ENCODE measurements around the gene RPP14.
"Not testable (repeated sequence)": the region's sequence is repeated elsewhere in the genome, so short reads cannot be mapped to it uniquely, and the experiment has no call there.

The RPP14 gene

DNA sequence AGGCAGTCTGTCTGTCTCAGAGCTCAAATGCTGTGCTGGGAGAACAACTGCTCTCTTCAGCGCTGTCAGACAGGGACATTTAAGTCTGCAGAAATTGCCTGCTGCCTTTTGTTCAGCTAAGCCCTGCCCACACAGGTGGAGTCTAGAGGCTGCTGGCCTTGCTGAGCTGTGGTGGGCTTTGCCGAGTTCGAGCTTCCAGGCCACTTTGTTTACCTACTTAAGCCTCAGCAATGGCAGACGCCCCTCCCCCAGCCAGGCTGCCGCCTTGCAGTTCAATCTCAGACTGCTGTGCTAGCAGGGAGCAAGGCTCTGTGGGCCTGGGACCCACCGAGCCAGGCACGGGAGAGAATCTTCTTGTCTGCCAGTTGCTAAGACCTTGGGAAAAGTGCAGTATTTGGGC is 25.0 kb upstream of the RPP14 start:
- no peak overlapping the region for H3K4me3 ChIP-seq (ENCODE audit: control insufficient read depth, low read depth, low read length)
- TF ChIP-seq, protein P1, sequence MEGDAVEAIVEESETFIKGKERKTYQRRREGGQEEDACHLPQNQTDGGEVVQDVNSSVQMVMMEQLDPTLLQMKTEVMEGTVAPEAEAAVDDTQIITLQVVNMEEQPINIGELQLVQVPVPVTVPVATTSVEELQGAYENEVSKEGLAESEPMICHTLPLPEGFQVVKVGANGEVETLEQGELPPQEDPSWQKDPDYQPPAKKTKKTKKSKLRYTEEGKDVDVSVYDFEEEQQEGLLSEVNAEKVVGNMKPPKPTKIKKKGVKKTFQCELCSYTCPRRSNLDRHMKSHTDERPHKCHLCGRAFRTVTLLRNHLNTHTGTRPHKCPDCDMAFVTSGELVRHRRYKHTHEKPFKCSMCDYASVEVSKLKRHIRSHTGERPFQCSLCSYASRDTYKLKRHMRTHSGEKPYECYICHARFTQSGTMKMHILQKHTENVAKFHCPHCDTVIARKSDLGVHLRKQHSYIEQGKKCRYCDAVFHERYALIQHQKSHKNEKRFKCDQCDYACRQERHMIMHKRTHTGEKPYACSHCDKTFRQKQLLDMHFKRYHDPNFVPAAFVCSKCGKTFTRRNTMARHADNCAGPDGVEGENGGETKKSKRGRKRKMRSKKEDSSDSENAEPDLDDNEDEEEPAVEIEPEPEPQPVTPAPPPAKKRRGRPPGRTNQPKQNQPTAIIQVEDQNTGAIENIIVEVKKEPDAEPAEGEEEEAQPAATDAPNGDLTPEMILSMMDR (conservative IDR thresholded peaks at IDR 0.05; ENCODE audit: control insufficient read depth, insufficient read depth, low read depth, low read length), result no peak
- no peak for DNase-seq (ENCODE audit: low read depth)

DNA sequence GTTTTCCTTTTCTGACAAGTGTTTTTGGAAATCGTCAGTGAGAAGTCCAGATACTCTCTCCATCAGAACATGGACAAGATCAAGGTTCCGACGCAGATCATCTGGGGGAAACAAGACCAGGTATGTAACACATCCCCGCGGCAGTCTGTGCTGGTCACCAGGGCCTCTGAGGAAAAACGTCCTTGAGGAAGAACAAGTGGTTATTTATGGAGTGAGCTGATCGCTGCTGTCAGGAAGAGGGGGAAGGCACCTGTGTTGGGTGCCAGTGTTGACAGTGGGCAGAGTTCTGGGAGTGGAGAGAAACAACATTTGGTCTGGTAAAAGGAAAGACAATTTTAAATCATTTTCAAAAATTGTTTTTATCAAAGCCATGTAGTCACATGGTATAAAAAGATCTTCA is 20.7 kb upstream of the RPP14 start:
- no peak overlapping the region for H3K4me3 ChIP-seq (ENCODE audit: control insufficient read depth, low read depth, low read length)
- TF ChIP-seq, protein P1 (conservative IDR thresholded peaks at IDR 0.05; ENCODE audit: control insufficient read depth, insufficient read depth, low read depth, low read length), result no peak
- no peak for DNase-seq (ENCODE audit: low read depth)

DNA sequence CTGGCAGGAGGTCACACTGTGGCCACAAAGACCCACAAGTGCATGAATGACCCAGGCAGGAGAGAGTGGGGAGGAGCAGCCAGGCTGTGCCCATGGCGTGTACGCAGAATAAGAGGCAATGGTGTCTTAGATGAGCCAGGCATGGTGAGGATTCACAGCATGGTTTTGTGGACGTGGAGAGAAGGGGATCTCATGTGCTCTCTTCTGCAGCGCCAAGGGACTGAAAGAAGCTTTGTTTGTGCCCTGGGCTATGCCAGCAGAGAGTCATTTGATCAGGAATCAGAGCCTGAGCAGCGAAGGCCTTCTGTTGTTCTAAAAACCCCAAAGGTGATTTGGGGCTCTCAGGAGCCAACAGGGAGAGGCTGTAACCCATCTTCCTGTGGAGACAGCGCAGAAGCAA is 18.7 kb upstream of the RPP14 start:
- DNase-seq (ENCODE audit: low read depth), result no peak
- no peak overlapping the region for H3K4me3 ChIP-seq (ENCODE audit: control insufficient read depth, low read depth, low read length)
- TF ChIP-seq, protein P1 (conservative IDR thresholded peaks at IDR 0.05; ENCODE audit: control insufficient read depth, insufficient read depth, low read depth, low read length), result no peak

DNA sequence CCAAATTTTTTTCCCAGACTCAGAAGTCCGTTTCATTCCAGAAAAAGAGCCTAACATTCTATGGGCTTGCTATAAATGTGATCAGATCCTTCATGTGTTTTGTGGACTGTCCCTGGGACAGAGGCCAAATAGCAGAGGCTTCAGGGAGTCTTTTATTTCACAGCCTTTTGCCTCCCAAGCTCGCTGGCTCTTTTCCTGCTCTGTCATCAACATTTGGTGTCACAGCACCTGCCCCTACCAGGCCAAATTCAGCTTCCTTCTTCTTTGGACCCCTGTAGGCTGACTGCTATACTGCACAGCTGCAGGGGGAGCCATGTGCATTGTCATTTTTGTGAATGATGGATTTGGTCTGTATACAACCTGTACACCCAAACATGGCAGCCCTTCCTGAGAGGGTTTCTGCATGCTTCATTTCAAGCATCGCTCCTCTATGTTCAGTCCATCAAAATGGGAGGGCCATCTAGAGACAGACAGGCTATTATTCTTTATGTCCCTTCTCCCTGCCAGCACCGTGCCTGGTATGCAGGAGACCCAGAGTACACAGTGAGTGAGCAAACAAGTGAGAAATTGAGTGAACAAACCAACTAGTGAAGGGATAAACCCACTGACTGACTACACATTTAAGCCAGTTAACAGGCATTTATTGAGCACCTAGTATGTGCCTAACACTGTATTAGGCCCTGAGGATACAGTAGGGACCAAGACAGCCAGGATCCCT is 17.9 kb upstream of the RPP14 start:
- DNase-seq (ENCODE audit: low read depth), result no peak
- H3K4me3 ChIP-seq (ENCODE audit: control insufficient read depth, low read depth, low read length), result no peak overlapping the region
- TF ChIP-seq, protein P1 (conservative IDR thresholded peaks at IDR 0.05; ENCODE audit: control insufficient read depth, insufficient read depth, low read depth, low read length), result no peak

DNA sequence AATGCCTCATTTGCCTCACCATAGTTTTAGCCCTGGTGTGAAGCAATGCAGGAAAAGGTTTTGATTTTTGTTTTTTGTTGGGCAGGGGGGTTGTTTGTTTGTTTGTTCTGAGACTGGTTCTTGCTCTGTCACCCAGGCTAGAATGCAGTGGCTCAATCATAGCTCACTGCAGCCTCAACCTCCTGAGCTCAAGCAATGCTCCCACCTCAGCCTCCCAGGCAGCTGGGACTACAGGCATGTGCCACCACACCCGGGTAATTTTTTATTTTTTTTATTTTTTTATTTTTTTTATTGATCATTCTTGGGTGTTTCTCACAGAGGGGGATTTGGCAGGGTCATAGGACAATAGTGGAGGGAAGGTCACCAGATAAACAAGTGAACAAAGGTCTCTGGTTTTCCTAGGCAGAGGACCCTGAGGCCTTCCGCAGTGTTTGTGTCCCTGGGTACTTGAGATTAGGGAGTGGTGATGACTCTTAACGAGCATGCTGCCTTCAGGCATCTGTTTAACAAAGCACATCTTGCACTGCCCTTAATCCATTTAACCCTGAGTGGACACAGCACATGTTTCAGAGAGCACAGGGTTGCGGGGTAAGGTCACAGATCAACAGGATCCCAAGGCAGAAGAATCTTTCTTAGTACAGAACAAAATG is 17.0 kb upstream of the RPP14 start:
- DNase-seq (ENCODE audit: low read depth); H3K4me3 ChIP-seq (ENCODE audit: control insufficient read depth, low read depth, low read length): not testable (repeated sequence)

DNA sequence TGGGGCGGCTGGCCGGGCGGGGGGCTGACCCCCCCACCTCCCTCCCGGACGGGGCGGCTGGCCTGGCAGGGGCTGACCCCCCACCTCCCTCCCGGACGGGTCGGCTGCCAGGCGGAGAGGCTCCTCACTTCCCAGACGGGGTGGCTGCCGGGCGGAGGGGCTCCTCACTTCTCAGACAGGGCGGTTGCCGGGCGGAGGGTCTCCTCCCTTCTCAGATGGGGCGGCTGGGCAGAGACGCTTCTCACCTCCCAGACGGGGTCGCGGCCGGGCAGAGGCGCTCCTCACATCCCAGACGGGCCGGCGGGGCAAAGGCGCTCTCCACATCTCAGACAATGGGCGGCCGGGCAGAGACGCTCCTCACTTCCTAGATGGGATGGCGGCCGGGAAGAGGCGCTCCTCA is 15.6 kb upstream of the RPP14 start:
- H3K4me3 ChIP-seq (ENCODE audit: control insufficient read depth, low read depth, low read length); DNase-seq (ENCODE audit: low read depth): not testable (repeated sequence)

DNA sequence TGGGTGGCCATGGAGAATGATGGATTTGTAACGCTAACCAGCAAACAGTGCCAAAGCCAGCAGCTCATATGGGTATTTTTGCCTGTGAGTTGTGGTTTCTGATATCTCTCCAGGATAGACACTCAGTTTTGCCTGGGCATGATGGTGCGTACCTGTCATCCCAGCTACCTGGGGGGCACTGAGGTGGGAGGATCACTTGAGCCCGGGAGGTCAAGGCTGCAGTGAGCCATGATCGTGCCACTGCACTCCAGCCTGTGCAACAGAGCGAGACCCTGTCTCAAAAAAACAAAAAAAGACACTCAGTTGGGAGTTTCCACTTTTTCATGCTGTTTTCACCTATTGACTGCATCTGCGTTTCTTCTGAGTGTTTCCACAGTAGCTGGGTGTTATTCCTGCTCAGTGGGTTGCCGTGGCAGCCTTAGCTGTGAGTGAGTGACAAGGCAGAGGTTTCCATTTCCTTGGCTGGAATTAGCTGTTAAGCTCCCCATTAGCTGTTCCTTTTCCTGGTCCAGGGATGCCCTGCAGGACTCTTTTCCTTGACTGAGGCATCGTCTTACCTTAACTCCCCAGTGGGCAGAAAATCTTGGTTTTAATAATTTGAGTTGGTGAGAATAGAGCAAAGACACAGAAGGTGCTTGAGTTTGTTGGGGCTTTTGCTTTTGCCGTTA is 14.2 kb upstream of the RPP14 start:
- DNase-seq (ENCODE audit: low read depth), result no peak
- TF ChIP-seq, protein P1 (conservative IDR thresholded peaks at IDR 0.05; ENCODE audit: control insufficient read depth, insufficient read depth, low read depth, low read length), result no peak
- H3K4me3 ChIP-seq (ENCODE audit: control insufficient read depth, low read depth, low read length), result no peak overlapping the region

Measured in fibroblast of mammary gland (primary cell).